Uterus (tissue), 2 donors: ENCODE data around the gene DHRS4L2.
"Not testable (repeated sequence)": the region's sequence is repeated elsewhere in the genome, so short reads cannot be mapped to it uniquely, and the experiment has no call there.

Source experiments
- CTCF ChIP-seq, 4 experiments: fragments of 200-600 bp in 2 of 4; fragments of 450-650 bp in 2 of 4; sonication (generic) in 2 of 4; IDR thresholded peaks; one replicate each; pipeline ENCODE4 v1.5.1; 2016 to 2019; ENCODE audit warnings: antibody characterized with exemption in 4 of 4, mild to moderate bottlenecking in 2 of 4, moderate library complexity in 1 of 4
- POLR2A ChIP-seq, 2 donors: fragments of 450-650 bp; IDR thresholded peaks; one replicate each; pipeline ENCODE4 v1.6.1; 2016; ENCODE audit warnings: antibody characterized with exemption in 2 of 2, mild to moderate bottlenecking in 1 of 2, moderate library complexity in 1 of 2

- not testable (repeated sequence) for TF ChIP-seq CTCF, POLR2A (IDR thresholded peaks at IDR 0.05)
Observed at GRCh38 chr14:24006471-24006816, 17.7 kb downstream of the DHRS4L2 start.
